Stimulated activated CD4-positive, alpha-beta T cell treated with anti-CD3 and anti-CD28 coated beads, TNF-alpha, amount 100 ng/mL, for 48 hours (primary cell): ENCODE data around the gene SPA17.

Experiments
- DNase-seq, 3 donors: peaks; one replicate each; pipeline ENCODE4 v3.0.0-alpha.2; 2020; ENCODE audit warnings: low read depth in 3 of 3

The SPA17 gene

DNA sequence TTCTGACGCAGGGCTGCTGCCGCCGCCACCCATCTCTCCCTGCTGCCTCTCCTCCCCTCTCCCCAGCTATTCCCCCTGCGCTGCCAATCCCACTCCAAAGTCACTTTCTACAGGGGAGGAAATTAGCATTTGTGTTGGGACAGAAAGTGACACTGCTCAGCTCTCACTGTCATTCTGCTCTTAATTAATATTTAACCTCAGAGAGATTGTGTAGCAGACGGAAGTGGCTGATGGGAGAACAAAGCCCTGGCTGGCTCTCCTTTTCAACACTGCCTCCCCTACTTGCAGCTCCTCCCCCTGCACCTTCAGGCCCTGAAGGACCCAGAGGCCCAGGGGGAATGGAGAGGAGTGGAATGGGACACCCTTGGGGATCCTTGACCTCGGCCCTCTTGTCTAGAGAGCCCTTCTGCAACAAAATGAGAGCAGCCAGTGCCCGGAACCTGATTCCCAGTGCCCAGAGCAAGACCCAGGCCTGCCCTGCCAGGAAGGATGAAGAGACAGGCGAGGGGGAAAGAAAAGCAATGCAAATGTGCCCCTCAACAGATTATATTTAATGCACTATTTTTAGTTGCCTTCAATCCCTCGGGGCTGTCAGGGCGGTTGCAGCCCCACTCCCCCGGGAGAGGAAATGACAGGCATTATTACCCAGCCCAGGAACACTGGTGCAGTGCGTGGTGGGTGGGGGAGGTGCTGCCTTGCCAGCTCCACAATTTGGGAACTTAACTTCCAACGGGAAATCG, 51.4 kb downstream of the SPA17 start:
- no peak for DNase-seq

DNA sequence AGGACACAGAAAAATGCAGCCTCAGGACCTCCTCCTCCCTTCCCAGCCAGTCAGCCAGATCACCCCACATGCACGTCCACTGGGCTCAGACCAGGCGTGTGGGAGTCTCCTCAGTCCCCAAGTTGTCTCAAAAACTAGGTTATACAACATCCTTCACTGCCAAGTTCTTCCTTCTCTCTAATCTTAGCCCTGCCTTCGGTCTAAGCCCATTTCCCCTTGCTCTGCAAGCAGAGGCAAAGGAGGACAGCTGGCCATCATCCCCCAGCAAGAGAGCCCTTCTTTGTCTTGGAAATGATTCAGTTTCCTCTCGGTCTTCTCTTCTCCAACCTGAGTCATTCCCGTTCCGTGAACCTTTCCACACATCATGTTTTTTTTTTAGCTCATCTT, 52.0 kb downstream of the SPA17 start:
- DNase-seq: no peak

DNA sequence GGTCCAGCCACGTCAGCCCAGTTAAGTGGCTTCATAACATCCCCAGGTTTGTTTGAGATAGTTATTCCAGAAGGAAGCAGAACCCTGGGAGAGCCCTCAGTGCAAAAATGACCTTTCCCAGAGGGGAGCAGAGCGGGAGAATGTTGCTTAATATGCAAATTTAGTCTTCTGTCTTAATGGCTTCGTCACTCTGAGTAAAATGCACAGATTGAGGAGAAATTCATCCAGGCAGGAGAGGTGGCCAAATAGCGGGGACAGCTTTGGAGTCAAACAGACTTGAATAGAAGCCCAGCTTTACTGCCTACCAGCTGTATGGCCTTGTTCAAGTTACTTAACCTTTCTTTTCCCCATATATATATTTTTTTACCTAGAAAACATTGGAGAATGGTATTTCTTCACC, 53.8 kb downstream of the SPA17 start:
- DNase-seq: no peak

DNA sequence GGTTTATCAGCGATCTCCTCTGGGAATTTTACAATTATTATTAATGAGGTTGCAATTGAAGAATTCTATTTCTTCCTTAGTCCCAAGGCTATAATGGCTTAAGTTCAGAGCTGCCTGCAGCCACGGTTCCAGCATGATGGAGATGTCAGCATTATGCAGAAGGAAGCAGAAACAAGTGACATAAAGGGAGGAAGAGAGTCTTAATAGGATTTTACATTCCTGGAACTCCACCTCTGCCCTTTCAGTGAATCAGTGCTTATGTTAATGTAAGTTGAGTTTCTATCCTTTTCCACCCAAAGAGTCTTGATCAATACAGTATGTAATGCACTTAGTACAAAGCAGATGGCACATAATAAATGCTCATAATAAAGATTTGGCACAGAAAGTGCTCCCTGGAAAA, 54.4 kb downstream of the SPA17 start:
- DNase-seq: no peak

DNA sequence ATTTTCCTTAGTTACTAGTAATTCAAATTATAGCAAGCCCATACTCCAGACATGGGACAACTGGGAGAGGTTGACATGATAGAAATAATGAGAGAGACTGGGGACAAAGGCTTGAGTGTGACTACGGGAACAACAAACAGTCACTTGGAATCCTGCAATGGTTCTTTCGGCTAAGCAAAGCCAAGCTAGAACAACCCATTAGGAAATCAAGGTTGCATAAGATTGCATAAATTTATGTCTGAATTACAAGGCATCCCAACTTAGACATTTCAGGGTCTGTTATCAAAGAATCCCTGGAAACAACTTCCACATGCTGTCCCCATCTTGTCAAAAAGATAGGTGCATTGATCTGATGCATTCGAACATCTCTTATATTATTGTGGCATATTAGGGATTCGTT, 55.9 kb downstream of the SPA17 start:
- DNase-seq: no peak

DNA sequence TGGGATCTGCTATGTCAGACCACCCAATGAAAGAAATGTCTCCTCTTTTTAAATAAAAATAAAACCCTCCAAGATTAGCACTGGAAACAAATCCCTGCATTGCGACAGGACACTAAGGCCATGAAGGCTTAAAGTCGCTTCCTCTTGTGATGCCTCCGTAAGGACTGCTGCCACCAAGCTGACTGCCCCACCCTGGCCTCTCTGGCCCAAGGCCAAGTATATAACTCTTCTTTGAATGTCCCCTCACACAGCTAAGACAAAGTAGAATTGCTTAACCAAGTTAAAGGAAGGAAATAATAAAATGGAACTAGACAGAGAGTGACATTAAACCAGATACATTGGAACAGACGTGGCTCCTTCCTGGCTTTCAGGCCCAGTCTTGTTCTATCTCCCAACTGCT, 58.5 kb downstream of the SPA17 start:
- DNase-seq: no peak

DNA sequence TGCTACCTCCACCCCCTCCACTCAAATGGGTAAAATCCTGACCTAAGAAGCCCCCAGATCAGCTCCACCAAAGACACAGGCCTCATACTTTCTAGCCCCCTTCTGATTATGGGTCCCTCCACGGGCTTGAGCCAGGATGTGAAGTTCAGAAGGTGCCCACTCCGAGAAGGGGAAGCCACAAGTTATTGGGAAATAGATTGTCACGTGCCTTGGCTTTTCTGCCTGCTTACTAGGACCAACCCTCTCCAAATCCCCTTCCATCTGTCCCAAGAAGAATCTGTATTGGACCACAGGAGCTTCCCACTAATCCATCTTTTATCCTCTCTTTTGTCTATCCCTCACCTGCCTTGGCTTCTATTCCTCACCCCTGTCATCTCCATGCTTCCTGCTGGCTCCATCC, 63.0 kb downstream of the SPA17 start:
- DNase-seq: no peak

DNA sequence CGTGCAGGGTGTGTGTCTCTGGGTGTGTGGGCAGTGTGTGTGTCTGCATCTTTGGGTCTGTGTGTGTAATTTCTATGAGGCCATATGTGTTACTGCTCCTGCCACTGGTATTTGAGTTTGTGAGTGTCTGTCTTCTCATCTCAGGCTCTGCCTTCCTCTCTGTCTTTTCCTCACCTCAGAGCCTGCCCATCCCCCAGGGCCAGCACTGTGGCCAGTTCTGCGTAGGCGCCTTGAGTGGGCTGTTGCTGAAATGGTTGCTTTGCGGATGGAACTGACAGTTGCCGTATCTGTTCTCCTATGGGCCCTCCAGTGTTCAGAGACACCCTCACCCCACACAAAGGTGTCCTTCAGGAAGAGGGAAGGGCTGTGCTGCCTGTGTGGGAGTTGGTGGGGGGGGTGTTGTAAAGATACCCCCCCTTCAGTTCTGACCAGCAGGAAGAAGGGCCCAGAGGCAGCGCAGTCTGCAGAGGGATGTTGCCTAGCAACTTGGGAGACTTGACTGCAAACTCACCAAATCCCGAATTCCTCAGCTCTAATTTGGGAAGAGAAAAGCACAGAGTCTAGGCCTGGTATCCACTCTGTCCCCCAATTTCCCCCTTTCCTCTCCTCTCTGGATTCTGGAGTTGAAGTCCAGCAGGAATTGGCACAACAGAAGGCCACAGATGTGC, 64.1 kb downstream of the SPA17 start:
- DNase-seq: no peak

DNA sequence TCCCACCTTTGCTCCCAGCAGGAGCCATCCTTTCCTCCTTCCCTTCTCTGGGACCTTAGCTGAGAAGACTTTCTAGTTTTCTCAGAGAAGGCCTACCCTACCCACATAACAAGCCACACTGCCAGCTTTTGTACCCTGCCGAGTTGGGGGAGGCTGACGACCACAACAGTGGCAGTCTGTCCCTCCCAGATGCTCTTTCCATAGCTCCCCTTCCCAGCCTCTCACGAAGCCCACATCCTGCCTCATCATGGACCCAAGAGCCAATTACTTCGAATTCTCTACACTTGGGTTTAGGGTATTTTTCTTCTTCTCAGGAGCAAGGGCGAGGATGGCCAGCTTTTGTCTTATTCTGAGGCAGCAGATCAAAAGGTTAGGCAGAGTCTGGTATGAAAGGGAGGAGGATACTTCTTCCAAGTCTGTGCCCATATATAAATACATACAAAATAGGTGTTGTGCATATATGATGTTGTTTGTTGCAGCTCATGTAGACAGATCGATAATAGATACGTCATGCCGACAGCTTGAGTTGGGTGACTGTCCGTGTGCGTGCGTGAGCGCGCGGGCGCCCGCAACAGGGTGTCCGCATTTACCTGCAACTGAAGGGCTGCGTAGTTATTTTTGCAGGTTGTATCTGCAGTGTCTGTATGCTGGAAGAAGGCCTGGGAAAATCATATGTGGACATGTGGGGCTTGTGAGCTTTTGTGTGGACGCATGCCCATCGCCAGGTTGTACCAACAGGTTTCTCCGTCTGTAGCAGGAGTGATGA, 65.2 kb downstream of the SPA17 start:
- DNase-seq: no peak

DNA sequence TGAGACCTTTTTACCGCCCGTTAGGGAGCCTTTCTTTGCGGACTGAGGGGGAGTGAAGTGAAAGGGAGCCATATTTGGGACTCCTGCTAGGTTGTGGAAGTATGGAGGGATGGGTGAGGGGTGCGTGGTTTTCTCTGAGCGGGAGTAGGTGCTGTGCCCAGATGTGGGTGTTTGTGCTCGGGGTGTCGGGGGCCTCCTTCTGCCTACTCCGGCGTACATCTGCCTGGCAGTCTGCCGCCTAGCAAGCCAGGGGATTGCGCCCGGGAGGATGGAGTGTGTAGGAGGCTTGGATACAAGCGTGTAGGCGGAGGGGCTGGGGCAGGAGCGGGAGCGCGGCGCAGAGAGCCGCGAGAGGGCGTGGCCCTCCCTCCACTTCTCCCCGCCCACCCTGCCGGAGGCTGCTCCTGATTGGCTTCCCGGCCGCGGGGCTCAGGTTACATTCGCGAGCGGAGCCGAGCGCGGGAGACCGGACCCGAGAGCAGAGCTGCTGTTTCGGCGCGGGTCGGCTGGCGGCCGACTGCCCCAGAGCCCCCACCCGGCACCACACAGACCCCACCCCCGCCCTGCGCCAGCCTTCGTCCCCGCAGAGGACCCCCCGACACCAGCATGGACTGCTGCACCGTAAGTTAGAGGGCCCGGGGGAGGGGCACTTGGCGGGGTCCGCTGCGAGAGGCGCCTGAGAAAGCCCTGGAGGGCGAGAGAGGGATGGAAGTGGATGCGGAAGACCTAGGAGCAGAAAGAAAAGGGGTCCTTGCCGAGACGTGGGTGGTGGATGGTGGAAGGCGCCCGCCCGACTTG, 66.0 kb downstream of the SPA17 start, which contains the start of gene NRGN:
TSS of gene NRGN (plus strand) at position 464 of the 798 bp plus-strand sequence. CDS start at position 607, 143 bp downstream.
- DNase-seq: peak; percentile 73 to 86 (median 76)

DNA sequence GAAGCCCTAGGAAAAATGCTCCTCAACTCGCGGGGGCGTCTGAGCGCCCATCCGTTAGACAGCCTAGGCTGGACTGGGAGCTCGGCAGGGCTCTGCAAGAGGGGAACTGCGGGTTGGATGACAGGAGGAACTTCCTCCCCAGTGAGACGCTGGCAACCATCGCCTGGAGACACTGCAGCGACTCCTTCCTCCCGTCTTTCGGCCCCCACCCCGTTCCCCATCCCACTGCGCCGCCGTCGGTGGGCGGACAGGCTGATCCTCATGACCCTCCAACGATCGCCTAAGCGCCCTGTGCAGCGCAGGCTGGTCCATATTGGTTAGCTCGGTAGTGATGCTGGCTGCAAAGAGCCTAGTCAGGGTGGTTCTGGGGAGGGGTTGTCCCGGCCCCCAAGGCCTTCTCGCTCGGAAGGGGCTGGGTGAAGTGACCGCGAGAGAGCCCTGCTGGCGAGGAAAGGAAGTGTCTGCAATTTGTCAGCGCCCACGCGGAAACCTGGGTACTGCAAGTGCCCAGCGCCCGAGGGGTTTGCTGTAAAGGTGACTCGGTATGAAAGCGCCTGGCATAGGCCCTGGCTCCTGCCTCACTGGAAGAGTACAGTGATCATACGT, 66.7 kb downstream of the SPA17 start:
- DNase-seq: peak; percentile 43 to 60 (median 52)

DNA sequence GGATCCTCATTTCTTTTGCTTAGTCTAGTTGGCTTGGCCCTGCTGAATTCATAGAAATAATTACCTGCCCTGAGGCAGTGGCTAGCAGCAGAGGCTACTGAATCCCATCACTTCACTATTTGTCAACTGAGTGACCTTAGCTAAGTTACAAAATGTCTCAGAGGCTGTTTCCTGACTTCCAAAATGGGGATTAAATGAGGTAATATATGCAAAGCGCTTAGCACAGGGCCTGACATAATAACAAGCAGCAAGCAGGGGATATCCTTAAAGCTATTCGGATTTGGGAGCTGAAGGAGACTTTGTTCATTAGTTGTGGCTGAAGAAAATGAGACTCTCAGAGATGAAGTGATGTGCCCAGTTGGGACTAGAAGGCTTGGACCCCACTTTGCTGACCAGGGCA, 68.9 kb downstream of the SPA17 start:
- DNase-seq: no peak

DNA sequence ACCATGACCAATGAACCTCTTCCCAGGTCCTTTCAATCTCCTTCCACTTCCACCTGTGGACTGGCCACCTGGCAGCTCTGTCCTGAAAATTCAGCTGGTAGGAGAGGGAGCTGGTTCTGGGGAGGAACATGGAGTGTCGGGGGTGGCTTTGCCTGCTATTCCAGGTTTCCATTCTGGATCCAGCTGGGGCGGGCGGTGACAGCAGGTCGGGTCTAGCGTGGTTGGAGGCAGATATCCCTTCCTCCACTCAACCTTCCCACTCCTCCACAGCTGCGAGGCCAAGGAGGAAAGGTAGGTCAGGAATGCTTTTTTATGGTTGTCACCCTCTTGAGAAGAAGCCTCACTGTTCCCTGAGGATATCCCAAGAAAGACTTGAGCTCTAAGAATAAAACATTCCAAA, 69.3 kb downstream of the SPA17 start:
- no peak for DNase-seq

DNA sequence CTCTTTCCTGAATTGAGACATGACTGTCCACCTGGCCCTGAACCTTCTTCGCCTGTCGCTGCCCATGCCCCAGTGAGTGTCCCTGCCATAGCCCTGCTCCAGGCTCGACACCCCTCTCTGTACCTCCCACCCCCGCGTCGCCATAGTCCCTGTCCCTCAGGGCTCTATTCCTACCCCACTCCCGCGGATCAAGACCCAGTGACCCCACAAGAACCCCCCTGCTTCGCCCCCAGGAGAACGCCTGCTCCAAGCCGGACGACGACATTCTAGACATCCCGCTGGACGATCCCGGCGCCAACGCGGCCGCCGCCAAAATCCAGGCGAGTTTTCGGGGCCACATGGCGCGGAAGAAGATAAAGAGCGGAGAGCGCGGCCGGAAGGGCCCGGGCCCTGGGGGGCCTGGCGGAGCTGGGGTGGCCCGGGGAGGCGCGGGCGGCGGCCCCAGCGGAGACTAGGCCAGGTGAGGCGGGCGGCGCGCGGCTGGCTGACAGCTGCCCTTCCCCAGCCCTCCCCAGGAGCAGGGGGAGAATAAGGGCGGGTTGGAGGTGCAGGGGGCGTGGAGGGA, 71.6 kb downstream of the SPA17 start:
- no peak for DNase-seq

DNA sequence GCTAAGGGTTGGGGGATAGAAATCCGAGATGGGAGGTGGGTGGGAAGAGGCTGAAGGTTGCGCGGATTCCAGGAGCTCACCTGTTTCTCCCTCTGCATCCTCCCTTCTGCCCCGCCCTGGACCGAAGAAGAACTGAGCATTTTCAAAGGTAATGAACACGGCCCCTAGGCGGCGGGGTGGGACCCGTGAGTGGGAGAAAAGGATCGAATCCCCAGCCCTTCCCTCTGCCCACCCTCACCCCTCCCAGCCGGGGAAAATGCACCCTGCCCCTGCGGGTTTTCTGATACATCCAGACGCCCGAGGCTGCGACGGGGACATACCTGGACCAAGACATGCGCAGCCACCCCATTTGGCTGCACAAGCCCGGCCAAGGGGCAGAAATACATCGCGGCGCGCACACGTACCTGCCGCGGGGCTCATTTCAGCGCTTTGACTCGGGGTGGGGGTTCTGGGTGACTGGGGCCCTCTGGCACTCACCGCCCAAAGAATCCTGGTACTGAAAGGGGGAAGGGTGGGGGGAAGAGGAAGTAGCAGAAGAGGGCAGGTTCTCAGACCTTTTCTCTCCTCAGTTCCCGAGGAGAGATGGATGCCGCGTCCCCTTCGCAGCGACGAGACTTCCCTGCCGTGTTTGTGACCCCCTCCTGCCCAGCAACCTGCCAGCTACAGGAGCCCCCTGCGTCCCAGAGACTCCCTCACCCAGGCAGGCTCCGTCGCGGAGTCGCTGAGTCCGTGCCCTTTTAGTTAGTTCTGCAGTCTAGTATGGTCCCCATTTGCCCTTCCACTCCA, 72.3 kb downstream of the SPA17 start:
- DNase-seq: no peak

DNA sequence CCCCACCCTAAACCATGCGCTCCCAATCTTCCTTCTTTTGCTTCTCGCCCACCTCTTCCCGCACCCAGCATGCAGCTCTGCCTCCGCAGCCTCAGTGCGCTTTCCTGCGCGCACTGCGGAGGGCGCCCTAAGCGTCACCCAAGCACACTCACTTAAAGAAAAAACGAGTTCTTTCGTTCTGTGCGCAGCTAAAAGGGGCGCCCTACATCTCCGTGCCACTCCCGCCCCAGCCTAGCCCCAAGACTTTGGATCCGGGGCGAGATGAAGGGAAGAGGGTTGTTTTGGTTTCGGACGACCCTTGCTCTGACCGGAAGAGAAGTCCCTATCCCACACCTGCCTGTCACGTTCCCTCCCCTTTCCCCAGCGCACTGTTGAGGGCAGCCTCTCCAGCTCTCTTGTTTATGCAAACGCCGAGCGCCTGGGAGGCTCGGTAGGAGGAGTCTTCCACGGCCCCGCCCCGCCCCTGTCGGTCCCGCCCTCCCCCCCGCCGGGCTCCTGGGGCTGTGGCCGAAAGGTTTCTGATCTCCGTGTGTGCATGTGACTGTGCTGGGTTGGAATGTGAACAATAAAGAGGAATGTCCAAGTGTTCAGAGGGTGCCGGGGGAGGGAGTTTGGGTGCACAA, 73.0 kb downstream of the SPA17 start:
- DNase-seq: peak; percentile 50 to 69 (median 60)
